Measurements from ENCODE around the gene CDC42BPB. TPM values are rescaled to one million over a fixed set of nuclear protein-coding genes. Genes with fewer than 3 reads are reported as not detected.

The CDC42BPB gene
- total RNA-seq, 1 experiment from 2014 or later, result 45.0 TPM

- DNase-seq (ENCODE audit: low read depth, low spot score), result no peak
- in situ Hi-C loops (cut with HindIII; ENCODE audit: low pct_unique_long_range_greater_than_20kb, low sequenced_read_pairs), result no loop called here
These were observed 40.9 kb upstream of the CDC42BPB start for GRCh38 chr14:103097994-103098957.

- no peak for DNase-seq (ENCODE audit: low read depth, low spot score)
- in situ Hi-C loops (cut with HindIII; ENCODE audit: low pct_unique_long_range_greater_than_20kb, low sequenced_read_pairs), result no loop called here
These were observed 40.1 kb upstream of the CDC42BPB start for GRCh38 chr14:103097244-103097993.

GRCh38 chr14:103096387-103096786 lies 39.0 kb upstream of the CDC42BPB start:
- in situ Hi-C loops (cut with HindIII; ENCODE audit: low pct_unique_long_range_greater_than_20kb, low sequenced_read_pairs), result no loop called here
- DNase-seq (ENCODE audit: low read depth, low spot score), result no peak

- DNase-seq (ENCODE audit: low read depth, low spot score), result no peak
- in situ Hi-C loops (cut with HindIII; ENCODE audit: low pct_unique_long_range_greater_than_20kb, low sequenced_read_pairs), result no loop called here
These were observed 37.9 kb upstream of the CDC42BPB start for GRCh38 chr14:103095210-103095778.

GRCh38 chr14:103094406-103095209 lies 37.3 kb upstream of the CDC42BPB start, which contains the start of gene EXOC3L4:
Gene EXOC3L4 (plus strand): TSS chr14:103094725. CDS start chr14:103100220, 5,495 bp downstream.
- in situ Hi-C loops (cut with HindIII; ENCODE audit: low pct_unique_long_range_greater_than_20kb, low sequenced_read_pairs), result no loop called here
- DNase-seq (ENCODE audit: low read depth, low spot score), result no peak

GRCh38 chr14:103093856-103094405 lies 36.6 kb upstream of the CDC42BPB start:
- no peak for DNase-seq (ENCODE audit: low read depth, low spot score)
- in situ Hi-C loops (cut with HindIII; ENCODE audit: low pct_unique_long_range_greater_than_20kb, low sequenced_read_pairs), result no loop called here

- in situ Hi-C loops (cut with HindIII; ENCODE audit: low pct_unique_long_range_greater_than_20kb, low sequenced_read_pairs), result no loop called here
- DNase-seq (ENCODE audit: low read depth, low spot score), result no peak
These were observed 34.5 kb upstream of the CDC42BPB start for GRCh38 chr14:103091883-103092222.

GRCh38 chr14:103091041-103091882 lies 33.9 kb upstream of the CDC42BPB start:
- in situ Hi-C loops (cut with HindIII; ENCODE audit: low pct_unique_long_range_greater_than_20kb, low sequenced_read_pairs), result no loop called here
- no peak for DNase-seq (ENCODE audit: low read depth, low spot score)

GRCh38 chr14:103090481-103091020 lies 33.2 kb upstream of the CDC42BPB start:
- no peak for DNase-seq (ENCODE audit: low read depth, low spot score)

GRCh38 chr14:103089386-103090335 lies 32.3 kb upstream of the CDC42BPB start:
- no peak for DNase-seq (ENCODE audit: low read depth, low spot score)
- in situ Hi-C loops (cut with HindIII; ENCODE audit: low pct_unique_long_range_greater_than_20kb, low sequenced_read_pairs), result no loop called here

More at GRCh38 chr14:103090481-103091020, 33.2 kb upstream of the CDC42BPB start:
- in situ Hi-C loops (cut with HindIII; ENCODE audit: low pct_unique_long_range_greater_than_20kb, low sequenced_read_pairs), result no loop called here

GRCh38 chr14:103088921-103089320 lies 31.6 kb upstream of the CDC42BPB start:
- no peak for DNase-seq (ENCODE audit: low read depth, low spot score)
- in situ Hi-C loops (cut with HindIII; ENCODE audit: low pct_unique_long_range_greater_than_20kb, low sequenced_read_pairs), result no loop called here

GRCh38 chr14:103087343-103087835 lies 30.0 kb upstream of the CDC42BPB start:
- in situ Hi-C loops (cut with HindIII; ENCODE audit: low pct_unique_long_range_greater_than_20kb, low sequenced_read_pairs), result no loop called here
- no peak for DNase-seq (ENCODE audit: low read depth, low spot score)

- in situ Hi-C loops (cut with HindIII; ENCODE audit: low pct_unique_long_range_greater_than_20kb, low sequenced_read_pairs), result no loop called here
- DNase-seq (ENCODE audit: low read depth, low spot score), result no peak
These were observed 29.5 kb upstream of the CDC42BPB start for GRCh38 chr14:103086771-103087342.

- in situ Hi-C loops (cut with HindIII; ENCODE audit: low pct_unique_long_range_greater_than_20kb, low sequenced_read_pairs), result no loop called here
- DNase-seq (ENCODE audit: low read depth, low spot score), result peak; percentile 43
These were observed 28.1 kb upstream of the CDC42BPB start for GRCh38 chr14:103085106-103086091.
